Measurements from ENCODE around the gene GPR161.

- TF ChIP-seq EZH2 (IDR thresholded peaks at IDR 0.05), result no peak
- TF ChIP-seq POLR2AphosphoS5 (IDR thresholded peaks at IDR 0.05; ENCODE audit: borderline replicate concordance, low read depth, low read length), result no peak
- TF ChIP-seq FOXP2 (optimal IDR thresholded peaks at IDR 0.05; ENCODE audit: control extremely low read depth, extremely low read length, insufficient read depth), result no peak
These were observed 15.2 kb upstream of the GPR161 start for GRCh38 chr1:168151935-168152334.

Data from SK-N-MC (cell line).